ENCODE data around the gene ATXN1.

GRCh38 chr6:16332175-16332542 lies 429.1 kb downstream of the ATXN1 start:
- TF ChIP-seq, protein P1, sequence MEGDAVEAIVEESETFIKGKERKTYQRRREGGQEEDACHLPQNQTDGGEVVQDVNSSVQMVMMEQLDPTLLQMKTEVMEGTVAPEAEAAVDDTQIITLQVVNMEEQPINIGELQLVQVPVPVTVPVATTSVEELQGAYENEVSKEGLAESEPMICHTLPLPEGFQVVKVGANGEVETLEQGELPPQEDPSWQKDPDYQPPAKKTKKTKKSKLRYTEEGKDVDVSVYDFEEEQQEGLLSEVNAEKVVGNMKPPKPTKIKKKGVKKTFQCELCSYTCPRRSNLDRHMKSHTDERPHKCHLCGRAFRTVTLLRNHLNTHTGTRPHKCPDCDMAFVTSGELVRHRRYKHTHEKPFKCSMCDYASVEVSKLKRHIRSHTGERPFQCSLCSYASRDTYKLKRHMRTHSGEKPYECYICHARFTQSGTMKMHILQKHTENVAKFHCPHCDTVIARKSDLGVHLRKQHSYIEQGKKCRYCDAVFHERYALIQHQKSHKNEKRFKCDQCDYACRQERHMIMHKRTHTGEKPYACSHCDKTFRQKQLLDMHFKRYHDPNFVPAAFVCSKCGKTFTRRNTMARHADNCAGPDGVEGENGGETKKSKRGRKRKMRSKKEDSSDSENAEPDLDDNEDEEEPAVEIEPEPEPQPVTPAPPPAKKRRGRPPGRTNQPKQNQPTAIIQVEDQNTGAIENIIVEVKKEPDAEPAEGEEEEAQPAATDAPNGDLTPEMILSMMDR (IDR thresholded peaks at IDR 0.05) = peak; percentile 81 to 94 (median 88)
- TF ChIP-seq POLR2A (IDR thresholded peaks at IDR 0.05) (no peak), EP300 (IDR thresholded peaks at IDR 0.05) (peak in 1 of 2 donors; percentile 44)
